ENCODE data around the gene ARHGAP35. TPM values are rescaled to one million over a fixed set of nuclear protein-coding genes. Genes with fewer than 3 reads are reported as not detected.
A peak's percentile ranks its signal among the peaks of the same experiment; 100 is the strongest.

ARHGAP35 gene
- total and polyA plus RNA-seq, 11 donors: 34.8 to 91.0 (median 76.5) TPM

DNA sequence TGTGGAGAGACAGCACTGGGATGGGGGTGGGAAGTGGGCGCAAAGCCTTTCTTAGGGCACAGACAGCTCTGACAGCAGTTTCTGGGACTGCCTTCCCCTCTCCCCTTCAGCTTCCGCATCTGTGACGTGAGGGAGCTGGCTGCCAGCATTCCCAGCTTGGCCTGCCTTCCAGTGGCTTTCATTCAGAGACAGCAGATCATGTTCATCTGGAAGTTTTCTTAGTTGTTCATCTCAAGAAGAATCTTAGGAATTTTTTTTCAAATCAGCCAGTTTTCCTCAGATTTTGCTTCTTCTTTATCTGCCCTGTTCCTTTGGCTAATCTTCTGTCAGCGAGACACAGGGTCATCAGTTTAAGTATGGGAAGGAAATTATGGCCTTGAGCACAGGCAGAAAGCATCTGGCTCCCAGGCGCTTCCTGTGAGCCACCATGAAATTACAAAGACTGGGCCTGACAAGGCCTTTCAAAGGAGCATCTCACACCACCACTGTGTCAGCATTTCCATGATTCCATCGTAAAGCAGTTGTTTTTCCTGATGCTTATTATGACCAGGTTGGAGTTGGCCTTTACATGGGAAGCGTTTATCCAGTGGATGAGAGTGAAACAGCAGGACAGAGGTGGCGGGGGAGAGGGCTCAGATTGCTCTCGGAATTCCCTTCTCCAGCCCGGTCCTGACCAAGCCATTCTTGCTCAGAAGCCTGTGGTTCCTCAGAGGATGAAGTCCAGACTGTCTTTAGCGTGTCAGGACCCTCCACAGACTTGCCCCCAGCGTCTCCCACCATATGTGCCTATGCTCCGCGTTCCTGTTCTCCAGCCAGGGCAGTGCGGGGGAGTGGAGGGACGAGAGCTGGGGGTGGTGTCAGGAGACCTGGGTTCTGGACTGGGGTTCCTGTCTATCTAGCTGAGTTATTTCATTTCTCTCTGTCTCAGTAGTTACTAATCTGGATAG, 43.6 kb downstream of the ARHGAP35 start:
- Histone ChIP-seq H3K27ac (peak overlapping the region in 11 of 12 donors; percentile 31 to 66 (median 48)), H3K4me1 (peaks cover 9 to 81% (median 53%) of the 10 kb centered on the region in 12 donors), H3K4me3 (no peak overlapping the region), H3K9me3 (no peaks in the 10 kb centered on the region), H3K36me3 (no peaks in the 10 kb centered on the region), H3K27me3 (no peaks in the 10 kb centered on the region)
- DNase-seq (peak in 4 of 5 donors; percentile 45 to 75 (median 59)), ATAC-seq (peak in 3 of 4 donors; percentile 65 to 71 (median 66))
- no peak for TF ChIP-seq POLR2A (IDR thresholded peaks at IDR 0.05)
- TF ChIP-seq, protein P1, sequence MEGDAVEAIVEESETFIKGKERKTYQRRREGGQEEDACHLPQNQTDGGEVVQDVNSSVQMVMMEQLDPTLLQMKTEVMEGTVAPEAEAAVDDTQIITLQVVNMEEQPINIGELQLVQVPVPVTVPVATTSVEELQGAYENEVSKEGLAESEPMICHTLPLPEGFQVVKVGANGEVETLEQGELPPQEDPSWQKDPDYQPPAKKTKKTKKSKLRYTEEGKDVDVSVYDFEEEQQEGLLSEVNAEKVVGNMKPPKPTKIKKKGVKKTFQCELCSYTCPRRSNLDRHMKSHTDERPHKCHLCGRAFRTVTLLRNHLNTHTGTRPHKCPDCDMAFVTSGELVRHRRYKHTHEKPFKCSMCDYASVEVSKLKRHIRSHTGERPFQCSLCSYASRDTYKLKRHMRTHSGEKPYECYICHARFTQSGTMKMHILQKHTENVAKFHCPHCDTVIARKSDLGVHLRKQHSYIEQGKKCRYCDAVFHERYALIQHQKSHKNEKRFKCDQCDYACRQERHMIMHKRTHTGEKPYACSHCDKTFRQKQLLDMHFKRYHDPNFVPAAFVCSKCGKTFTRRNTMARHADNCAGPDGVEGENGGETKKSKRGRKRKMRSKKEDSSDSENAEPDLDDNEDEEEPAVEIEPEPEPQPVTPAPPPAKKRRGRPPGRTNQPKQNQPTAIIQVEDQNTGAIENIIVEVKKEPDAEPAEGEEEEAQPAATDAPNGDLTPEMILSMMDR (IDR thresholded peaks at IDR 0.05): no peak
- 64 to 69% (median 67%) methylated on average over 16 of the region's 16 CpGs for WGBS, 4 donors
- intact Hi-C loops (cut with DNase I): loop anchor here in 4 of 10 donors (5.0 kb wide), 2 partner anchors 37 to 42 kb away; partner anchors contain the start of gene ARHGAP35 (in 3 of the 4)

DNA sequence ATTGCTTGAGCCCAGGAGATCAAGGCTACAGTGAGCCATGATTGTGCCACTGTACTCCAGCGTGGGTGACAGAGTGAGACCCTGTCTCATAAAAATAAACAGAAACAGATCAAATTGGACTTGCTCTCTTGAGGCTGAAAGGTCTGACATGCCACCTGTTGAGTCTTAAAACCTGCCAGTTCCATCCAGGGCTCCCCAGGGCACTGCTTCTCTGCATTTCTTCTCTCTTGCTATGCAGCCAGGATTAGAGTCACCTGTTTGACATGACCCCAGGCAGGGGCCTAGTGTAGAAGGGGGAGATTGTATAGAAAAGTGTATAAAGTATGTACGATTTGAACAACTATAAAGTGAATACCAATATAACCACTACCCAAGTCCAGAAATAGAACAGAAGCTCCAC, 45.4 kb downstream of the ARHGAP35 start:
- intact Hi-C loops (cut with DNase I): no loop called here
- TF ChIP-seq POLR2A (IDR thresholded peaks at IDR 0.05): no peak
- TF ChIP-seq, protein P1 (IDR thresholded peaks at IDR 0.05): no peak
- Histone ChIP-seq H3K27ac (no peak overlapping the region), H3K4me1 (peaks cover 9 to 86% (median 54%) of the 10 kb centered on the region in 12 donors), H3K9me3 (no peaks in the 10 kb centered on the region), H3K27me3 (no peaks in the 10 kb centered on the region), H3K4me3 (no peak overlapping the region), H3K36me3 (no peaks in the 10 kb centered on the region)
- no peak for DNase-seq
- WGBS, 4 donors: 83 to 90% (median 85%) methylated on average over 2 of the region's 2 CpGs
- no peak for ATAC-seq

DNA sequence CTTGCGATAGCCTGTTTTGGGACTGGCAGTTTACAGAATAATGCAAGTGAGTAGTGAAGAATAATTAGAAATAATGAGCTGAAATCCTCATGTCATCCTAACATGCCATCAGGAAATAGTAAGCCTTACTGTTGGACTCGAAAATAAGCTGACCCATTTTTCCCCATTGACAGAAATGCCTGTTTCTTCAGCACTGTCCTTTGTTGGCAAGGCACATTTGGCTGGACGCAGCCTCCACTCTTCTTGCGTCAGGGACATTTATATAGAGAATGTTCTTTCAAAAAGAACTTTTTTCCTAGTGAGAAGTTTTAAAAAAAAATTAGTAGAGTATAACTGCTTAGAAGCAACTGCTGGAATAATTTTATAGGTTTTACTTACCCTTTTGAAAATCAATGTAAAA, 47.1 kb downstream of the ARHGAP35 start:
- Histone ChIP-seq H3K9me3 (no peaks in the 10 kb centered on the region), H3K4me1 (peaks cover 5 to 84% (median 40%) of the 10 kb centered on the region in 12 donors), H3K27ac (peak overlapping the region in 1 of 12 donors; percentile 11), H3K4me3 (no peak overlapping the region), H3K36me3 (no peaks in the 10 kb centered on the region), H3K27me3 (no peaks in the 10 kb centered on the region)
- peak in 2 of 5 donors; percentile 40 for DNase-seq
- peak in 1 of 4 donors; percentile 27 for ATAC-seq
- intact Hi-C loops (cut with DNase I): no loop called here
- 62 to 77% (median 67%) methylated on average over 4 of the region's 4 CpGs for WGBS, 4 donors
- TF ChIP-seq, protein P1 (IDR thresholded peaks at IDR 0.05): no peak
- no peak for TF ChIP-seq POLR2A (IDR thresholded peaks at IDR 0.05)

DNA sequence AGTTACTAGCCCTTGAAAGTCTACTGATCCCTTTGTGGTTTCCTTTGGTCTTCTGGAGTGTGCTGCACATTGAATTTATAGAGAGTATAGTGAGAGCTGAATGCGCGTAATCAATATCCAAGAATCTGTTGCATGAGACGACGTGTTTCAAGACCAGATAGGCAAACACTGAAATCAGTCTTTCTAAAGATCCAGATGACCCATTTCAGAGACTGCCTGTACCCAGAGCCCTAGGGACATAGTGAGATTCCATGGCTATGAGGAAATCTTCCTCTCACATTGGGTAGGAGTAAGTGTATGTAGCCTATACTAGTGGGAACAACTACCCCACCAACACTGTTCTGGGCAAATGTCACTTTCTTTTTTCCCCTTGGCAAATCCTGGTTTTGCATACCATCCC, 48.6 kb downstream of the ARHGAP35 start:
- H3K27ac ChIP-seq: no peak overlapping the region
- no peaks in the 10 kb centered on the region for H3K36me3 ChIP-seq
- no peak for DNase-seq
- no peak for ATAC-seq
- TF ChIP-seq, protein P1 (IDR thresholded peaks at IDR 0.05): no peak
- no peak for TF ChIP-seq POLR2A (IDR thresholded peaks at IDR 0.05)
- intact Hi-C loops (cut with DNase I): no loop called here
- no peaks in the 10 kb centered on the region for H3K9me3 ChIP-seq
- 77 to 84% (median 81%) methylated on average over 4 of the region's 4 CpGs for WGBS, 4 donors
- H3K4me3 ChIP-seq: no peak overlapping the region
- peaks cover 0 to 84% (median 36%) of the 10 kb centered on the region in 12 donors for H3K4me1 ChIP-seq
- H3K27me3 ChIP-seq: no peaks in the 10 kb centered on the region
